HG03159 (cell line): Measurements from ENCODE around the gene DHRS13.

ENCODE experiments used
- ATAC-seq: cut with Tn5 transposase; IDR thresholded peaks from one replicate; pipeline ENCODE4 v1.9.1; 2021; ENCODE audit warnings: mild to moderate bottlenecking, moderate library complexity; ENCODE audit not compliant: unreplicated experiment

The DHRS13 gene

GRCh38 chr17:28902819-28903545 is at the start of gene DHRS13:
Gene DHRS13, minus strand, starts transcription at chr17:28903079. Its CDS starts 135 bp downstream, at chr17:28902944.
- peak; percentile 85 for ATAC-seq

DNA sequence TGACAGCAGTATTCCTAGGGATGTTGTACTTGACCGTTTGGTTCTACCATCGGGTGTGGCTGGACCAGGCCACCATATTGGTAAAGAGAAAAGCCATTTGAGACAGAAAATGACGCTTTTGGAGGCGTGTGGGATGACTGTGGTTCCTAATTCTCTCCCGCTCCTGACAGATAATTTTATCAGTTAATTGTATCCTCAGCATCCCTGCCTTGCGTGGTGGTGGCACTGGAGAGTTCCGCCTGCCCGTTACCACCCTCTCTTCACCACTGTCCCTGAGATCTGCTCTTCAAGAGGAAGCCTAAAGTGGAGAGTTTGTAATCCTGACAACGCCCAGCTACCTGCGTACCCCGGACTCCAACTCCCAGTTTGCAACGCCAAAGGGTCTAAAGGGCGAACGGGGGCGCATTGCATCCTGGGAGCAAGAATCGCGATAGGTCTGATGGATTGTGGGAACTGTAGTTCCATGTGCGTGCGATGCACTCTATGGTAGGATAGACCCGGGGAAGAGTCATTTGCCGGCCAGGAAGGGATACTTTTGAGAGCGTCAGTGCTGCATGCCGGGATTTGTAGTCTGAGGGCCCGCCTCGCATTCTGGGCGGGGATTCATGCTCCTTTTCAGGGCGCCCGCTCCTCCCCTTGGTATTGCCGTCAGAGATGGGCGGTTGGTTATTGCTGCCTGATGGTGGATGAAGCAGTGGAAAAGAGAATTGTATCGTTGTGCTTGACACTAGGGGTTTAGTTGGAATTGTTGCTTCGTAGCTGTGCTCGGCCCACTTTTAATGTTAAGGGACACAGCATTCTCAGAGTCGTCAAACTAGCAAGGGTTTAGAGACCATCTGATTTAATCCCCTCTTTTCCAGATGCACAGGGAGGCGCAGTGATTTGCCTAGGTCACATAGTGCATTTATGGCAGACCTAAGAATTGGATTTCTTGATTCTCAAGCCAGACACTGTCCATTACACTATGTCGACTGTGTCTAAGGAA is 49.4 kb upstream of the DHRS13 start:
- ATAC-seq = peak; percentile 51

- peak; percentile 55 for ATAC-seq
Measured at GRCh38 chr17:28951428-28951990, 48.6 kb upstream of the DHRS13 start, which contains the start of gene PHF12. Gene PHF12, minus strand, starts transcription at chr17:28951518. Its CDS starts 558 bp downstream, at chr17:28950960.

GRCh38 chr17:28950752-28951427 is 48.0 kb upstream of the DHRS13 start:
- ATAC-seq = no peak

GRCh38 chr17:28950017-28950751 is 47.3 kb upstream of the DHRS13 start:
- no peak for ATAC-seq

GRCh38 chr17:28949185-28950016 is 46.5 kb upstream of the DHRS13 start:
- ATAC-seq = no peak

DNA sequence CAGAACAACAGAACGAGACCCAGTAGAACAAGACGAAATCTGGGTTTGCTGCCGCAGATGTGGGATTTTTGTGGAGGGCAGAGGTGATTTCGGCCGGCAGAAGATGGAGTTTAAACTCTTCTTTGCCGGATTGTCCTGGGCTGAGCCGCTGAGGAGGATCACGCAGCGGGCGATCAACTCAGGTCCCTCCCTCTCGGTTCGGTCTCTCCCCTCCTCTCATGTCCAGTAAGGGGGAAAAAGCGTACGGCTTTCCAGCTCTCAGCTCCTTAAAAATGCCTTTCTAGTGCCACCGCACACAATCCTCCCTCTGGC is 46.0 kb upstream of the DHRS13 start:
- ATAC-seq = no peak

DNA sequence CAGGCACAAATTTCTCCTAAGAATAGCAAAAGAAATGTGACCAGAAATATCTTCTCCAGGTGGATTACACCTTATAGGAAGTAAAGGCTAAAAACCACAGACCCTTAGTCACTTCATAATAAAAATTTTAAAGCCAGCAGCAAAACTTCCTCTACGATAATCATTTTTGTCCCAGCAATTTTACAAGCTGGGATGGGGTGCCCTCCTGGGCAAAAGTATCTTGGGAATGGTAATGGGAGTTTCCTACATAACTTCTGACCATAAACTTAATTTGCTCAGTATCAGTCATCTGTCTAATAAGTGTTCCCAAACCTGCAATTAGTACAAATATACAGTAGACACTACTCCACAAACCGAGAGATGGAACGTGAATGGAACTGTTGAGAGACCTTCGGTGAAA is 45.5 kb upstream of the DHRS13 start:
- ATAC-seq = no peak

DNA sequence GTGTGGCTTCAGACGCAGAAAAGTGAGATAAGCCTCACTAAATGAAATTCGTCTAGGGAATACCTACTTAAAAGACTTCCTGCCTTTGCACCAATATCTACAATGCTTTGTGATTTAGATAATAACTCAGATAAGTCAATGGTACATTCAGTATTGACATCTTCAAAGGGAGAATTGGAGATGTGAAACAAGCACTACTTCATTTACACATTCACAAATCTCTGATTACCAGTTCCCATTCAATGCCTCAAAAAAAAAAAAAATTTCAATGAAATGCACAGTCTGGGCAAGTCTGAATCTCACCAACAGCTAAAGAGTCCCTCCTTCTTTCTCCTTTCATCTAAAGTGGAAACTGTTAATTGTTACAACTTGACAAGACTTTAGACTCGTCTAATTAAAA is 44.8 kb upstream of the DHRS13 start:
- ATAC-seq = no peak

- ATAC-seq = no peak
Measured at GRCh38 chr17:28946239-28946638, 43.4 kb upstream of the DHRS13 start.

GRCh38 chr17:28944862-28945741 is 42.2 kb upstream of the DHRS13 start:
- no peak for ATAC-seq

DNA sequence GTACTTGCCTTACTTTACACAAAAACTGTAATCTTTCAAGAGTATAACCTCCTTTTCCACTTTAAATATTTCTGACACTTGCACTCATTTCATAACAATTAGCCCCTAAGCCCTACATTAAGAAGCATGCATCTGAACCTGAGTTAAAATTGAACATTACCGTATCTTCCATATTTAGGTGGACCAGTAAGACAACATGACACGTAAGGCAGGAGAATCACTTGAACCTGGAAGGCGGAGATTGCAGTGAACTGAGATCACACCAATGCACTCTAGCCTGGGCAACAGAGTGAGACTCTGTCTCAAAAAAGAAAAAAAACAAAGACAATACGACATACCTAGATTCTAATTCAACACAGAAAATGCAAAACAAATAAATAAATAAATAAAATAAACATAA is 41.5 kb upstream of the DHRS13 start:
- ATAC-seq = no peak

DNA sequence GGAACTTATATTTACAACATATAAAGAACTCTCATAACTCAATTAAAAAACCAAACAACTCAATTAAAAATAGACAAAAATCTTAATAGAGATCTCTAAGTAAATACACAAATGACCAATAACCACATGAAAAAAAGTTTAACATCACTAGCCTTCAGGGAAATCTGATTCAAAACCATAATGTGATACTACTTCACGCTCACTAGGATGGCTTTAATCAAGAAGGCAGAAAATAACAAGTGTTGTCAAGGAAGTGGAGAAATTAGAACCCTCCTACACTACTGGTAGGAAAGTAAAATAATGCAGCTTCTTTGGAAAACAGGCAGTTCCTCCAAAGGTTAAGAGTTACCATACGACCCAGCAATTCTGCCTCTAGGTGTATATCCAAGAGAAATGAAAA is 40.0 kb upstream of the DHRS13 start:
- ATAC-seq = no peak

DNA sequence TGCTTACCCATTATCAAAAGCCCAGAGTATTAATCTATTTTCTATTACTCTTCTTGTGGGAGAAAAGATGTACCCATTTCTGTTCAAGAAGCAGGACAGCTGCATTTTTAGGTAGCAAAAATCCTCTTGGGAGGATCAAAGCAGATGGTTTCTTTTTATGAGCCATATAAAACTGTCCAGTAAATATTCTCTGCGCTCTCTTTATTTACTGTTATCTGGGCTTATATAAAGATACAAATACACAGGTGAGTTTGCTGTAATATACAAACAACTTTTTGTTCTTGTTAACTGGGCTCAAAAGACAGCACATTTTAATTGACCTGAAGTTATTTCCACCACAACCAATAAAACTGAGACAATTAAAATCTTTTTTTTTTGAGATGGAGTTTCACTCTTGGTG is 38.4 kb upstream of the DHRS13 start:
- ATAC-seq = no peak

GRCh38 chr17:28940675-28941074 is 37.8 kb upstream of the DHRS13 start:
- no peak for ATAC-seq

GRCh38 chr17:28940142-28940541 is 37.3 kb upstream of the DHRS13 start:
- no peak for ATAC-seq

DNA sequence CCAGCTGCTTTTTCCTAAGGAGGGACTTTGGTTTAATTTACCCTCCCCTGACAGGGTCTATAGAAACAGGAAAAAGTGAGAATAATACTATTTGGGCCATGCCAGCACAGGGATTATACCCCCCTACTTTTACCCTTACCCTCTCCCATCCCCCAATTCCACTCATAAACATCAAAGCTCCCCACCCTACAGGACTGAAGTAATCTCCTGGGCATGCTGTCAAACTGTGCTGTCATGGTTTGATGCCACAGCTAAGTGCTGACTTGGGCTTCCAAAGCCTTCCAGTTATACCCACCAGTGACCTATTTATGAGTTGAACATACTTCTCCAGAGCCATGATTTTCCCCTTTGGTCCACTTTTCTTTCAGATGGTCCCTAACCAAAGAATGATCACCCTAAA is 35.7 kb upstream of the DHRS13 start:
- no peak for ATAC-seq

- no peak for ATAC-seq
Measured at GRCh38 chr17:28937044-28937729, 34.3 kb upstream of the DHRS13 start.
